Astrocyte (in vitro differentiated cells and primary cell): ENCODE results near the gene C1QL2. TPM values are rescaled to one million over a fixed set of nuclear protein-coding genes. Genes with fewer than 3 reads are reported as not detected.
A peak's percentile ranks its signal among the peaks of the same experiment; 100 is the strongest.

Experiments
- DNase-seq: peaks from one replicate; pipeline ENCODE4 v3.0.0-alpha.2; 2010; ENCODE audit warnings: low read depth
- FAIRE-seq: peaks from 2 replicates; lab custom pipeline; 2011; peaks lifted over from hg19 to GRCh38; lab: Jason Lieb, UNC
- H2AFZ ChIP-seq: 2 replicates; pipeline ENCODE4 v1.6.0; 2012; ENCODE audit warnings: low read depth, low read length, inconsistent platforms
- H3K27ac ChIP-seq: 2 replicates; pipeline ENCODE4 v1.5.1; 2011; ENCODE audit warnings: low read depth, low read length, inconsistent platforms
- H3K27me3 ChIP-seq: 2 replicates; pipeline ENCODE4 v1.6.0; 2011; ENCODE audit warnings: low read length, inconsistent platforms; ENCODE audit not compliant: insufficient read depth
- H3K36me3 ChIP-seq: 2 replicates; pipeline ENCODE4 v1.5.1; 2011; ENCODE audit warnings: low read length, inconsistent platforms; ENCODE audit not compliant: insufficient read depth
- H3K4me1 ChIP-seq: 2 replicates; pipeline ENCODE4 v1.5.1; 2011; ENCODE audit warnings: low read length, inconsistent platforms; ENCODE audit not compliant: insufficient read depth
- H3K4me2 ChIP-seq: 2 replicates; pipeline ENCODE4 v1.6.0; 2012; ENCODE audit warnings: low read length, inconsistent platforms
- H3K4me3 ChIP-seq: 2 replicates; pipeline ENCODE4 v1.5.1; 2011; ENCODE audit warnings: low read depth, mild to moderate bottlenecking, low read length, inconsistent platforms; ENCODE audit not compliant: insufficient read depth
- H3K79me2 ChIP-seq: 2 replicates; pipeline ENCODE4 v1.6.0; 2012; ENCODE audit warnings: mild to moderate bottlenecking, low read length, inconsistent platforms; ENCODE audit not compliant: insufficient read depth
- H3K9ac ChIP-seq: 2 replicates; pipeline ENCODE4 v1.6.0; 2012; ENCODE audit warnings: mild to moderate bottlenecking, low read length, inconsistent platforms
- H3K9me3 ChIP-seq: 2 replicates; pipeline ENCODE4 v1.5.1; 2012; ENCODE audit warnings: low read depth, mild to moderate bottlenecking, low read length, inconsistent platforms; ENCODE audit not compliant: insufficient read depth
- H4K20me1 ChIP-seq: 2 replicates; pipeline ENCODE4 v1.6.0; 2012; ENCODE audit warnings: low read length, inconsistent platforms; ENCODE audit not compliant: insufficient read depth
- H3K27ac Mint-ChIP-seq: one replicate; pipeline ENCODE4 v1.8.0; 2021; ENCODE audit warnings: mild to moderate bottlenecking, mixed read lengths; ENCODE audit not compliant: unreplicated experiment
- H3K27me3 Mint-ChIP-seq: one replicate; pipeline ENCODE4 v1.8.0; 2021; ENCODE audit warnings: low read depth, mixed read lengths; ENCODE audit not compliant: unreplicated experiment
- H3K36me3 Mint-ChIP-seq: one replicate; pipeline ENCODE4 v1.8.0; 2021; ENCODE audit warnings: low read depth, mixed read lengths; ENCODE audit not compliant: unreplicated experiment
- H3K4me1 Mint-ChIP-seq: one replicate; pipeline ENCODE4 v1.8.0; 2021; ENCODE audit warnings: low read depth, mixed read lengths; ENCODE audit not compliant: unreplicated experiment
- H3K4me3 Mint-ChIP-seq: one replicate; pipeline ENCODE4 v1.8.0; 2021; ENCODE audit warnings: mild to moderate bottlenecking, moderate library complexity, mixed read lengths; ENCODE audit not compliant: unreplicated experiment
- H3K9me3 Mint-ChIP-seq: one replicate; pipeline ENCODE4 v1.8.0; 2021; ENCODE audit warnings: mild to moderate bottlenecking, mixed read lengths; ENCODE audit not compliant: unreplicated experiment
- CTCF ChIP-seq: IDR thresholded peaks from 2 replicates; pipeline ENCODE4 v1.5.1; 2011; ENCODE audit warnings: low read depth, mild to moderate bottlenecking, inconsistent platforms, low read length, moderate library complexity; ENCODE audit not compliant: insufficient read depth
- EZH2 ChIP-seq: IDR thresholded peaks from 2 replicates; pipeline ENCODE4 v1.6.1; 2012; ENCODE audit warnings: mild to moderate bottlenecking, low read length, inconsistent platforms; ENCODE audit not compliant: insufficient read depth
- total RNA-seq: library from RNA; stranded (reverse); gene quantifications from 2 replicates; pipeline ENCODE4 v1.2.1, GENCODE V29; 2021

Gene C1QL2
- total RNA-seq, 1 donor from 2014 or later = 0.20 TPM

GRCh38 chr2:119197529-119198239 lies 39.1 kb upstream of the C1QL2 start:
- H3K27ac Mint-ChIP-seq = peak overlapping the region; percentile 21

GRCh38 chr2:119197126-119197405 lies 38.5 kb upstream of the C1QL2 start:
- peaks cover 11% of the 10 kb centered on the region for H3K4me1 ChIP-seq
- H3K36me3 ChIP-seq = no peaks in the 10 kb centered on the region
- peaks cover 34% of the 10 kb centered on the region for H3K4me1 Mint-ChIP-seq
- no peak overlapping the region for H3K9ac ChIP-seq
- H2AFZ ChIP-seq = no peak overlapping the region
- no peaks in the 10 kb centered on the region for H3K9me3 ChIP-seq
- no peak overlapping the region for H3K27ac ChIP-seq
- FAIRE-seq (no peak), DNase-seq (no peak)
- H3K9me3 Mint-ChIP-seq = peaks cover 6% of the 10 kb centered on the region
- H3K79me2 ChIP-seq = no peaks in the 10 kb centered on the region
- TF ChIP-seq CTCF (no peak), EZH2 (no peak)
- no peak overlapping the region for H3K4me3 Mint-ChIP-seq
- H3K4me2 ChIP-seq = no peak overlapping the region
- H3K4me3 ChIP-seq = no peak overlapping the region
- no peaks in the 10 kb centered on the region for H4K20me1 ChIP-seq
- H3K27me3 ChIP-seq = peaks cover 5% of the 10 kb centered on the region
- H3K27ac Mint-ChIP-seq = peak overlapping the region; percentile 47
- peaks cover 6% of the 10 kb centered on the region for H3K27me3 Mint-ChIP-seq
- H3K36me3 Mint-ChIP-seq = no peaks in the 10 kb centered on the region

More at GRCh38 chr2:119197529-119198239, 39.1 kb upstream of the C1QL2 start:
- H3K4me1 ChIP-seq = peaks cover 11% of the 10 kb centered on the region
- no peak overlapping the region for H3K4me3 ChIP-seq
- no peak overlapping the region for H3K9ac ChIP-seq
- no peak overlapping the region for H2AFZ ChIP-seq
- DNase-seq (peak; percentile 30), FAIRE-seq (no peak)
- H3K4me2 ChIP-seq = peak overlapping the region; percentile 43
- H4K20me1 ChIP-seq = no peaks in the 10 kb centered on the region
- Mint-ChIP-seq H3K27me3 (peaks cover 12% of the 10 kb centered on the region), H3K9me3 (peaks cover 6% of the 10 kb centered on the region), H3K36me3 (no peaks in the 10 kb centered on the region), H3K4me3 (peak overlapping the region; percentile 18), H3K4me1 (peaks cover 34% of the 10 kb centered on the region)
- TF ChIP-seq CTCF = no peak
- TF ChIP-seq EZH2 = no peak
- H3K36me3 ChIP-seq = no peaks in the 10 kb centered on the region
- H3K27me3 ChIP-seq = peaks cover 5% of the 10 kb centered on the region
- no peaks in the 10 kb centered on the region for H3K79me2 ChIP-seq
- no peak overlapping the region for H3K27ac ChIP-seq
- H3K9me3 ChIP-seq = no peaks in the 10 kb centered on the region
